ENCODE data around the gene S100A10. TPM values are rescaled to one million over a fixed set of nuclear protein-coding genes. Genes with fewer than 3 reads are reported as not detected.

Gene S100A10
- total RNA-seq, 4 donors from 2014 or later: 82.5 to 214 (median 105) TPM

DNA sequence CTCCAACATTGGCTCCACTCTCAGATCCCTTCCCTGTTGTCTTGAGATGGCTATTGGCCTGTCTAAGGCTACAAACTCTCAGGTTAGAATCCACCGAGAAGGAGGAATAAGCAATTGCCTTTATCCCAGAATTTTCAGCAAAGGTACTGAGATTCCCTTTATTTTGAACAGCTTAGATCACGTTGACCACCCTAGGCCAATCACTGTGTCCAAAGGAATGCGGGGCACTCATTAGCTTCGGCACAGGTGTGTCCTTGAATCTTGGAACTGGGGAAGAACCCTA is 36.2 kb upstream of the S100A10 start:
- H3K27me3 ChIP-seq: no peaks in the 10 kb centered on the region
- no peak for TF ChIP-seq EP300 (IDR thresholded peaks at IDR 0.05)
- no peak for TF ChIP-seq POLR2AphosphoS5 (IDR thresholded peaks at IDR 0.05)
- no peak for TF ChIP-seq POLR2A (IDR thresholded peaks at IDR 0.05; ENCODE audit: low read depth)
- TF ChIP-seq, protein P1, sequence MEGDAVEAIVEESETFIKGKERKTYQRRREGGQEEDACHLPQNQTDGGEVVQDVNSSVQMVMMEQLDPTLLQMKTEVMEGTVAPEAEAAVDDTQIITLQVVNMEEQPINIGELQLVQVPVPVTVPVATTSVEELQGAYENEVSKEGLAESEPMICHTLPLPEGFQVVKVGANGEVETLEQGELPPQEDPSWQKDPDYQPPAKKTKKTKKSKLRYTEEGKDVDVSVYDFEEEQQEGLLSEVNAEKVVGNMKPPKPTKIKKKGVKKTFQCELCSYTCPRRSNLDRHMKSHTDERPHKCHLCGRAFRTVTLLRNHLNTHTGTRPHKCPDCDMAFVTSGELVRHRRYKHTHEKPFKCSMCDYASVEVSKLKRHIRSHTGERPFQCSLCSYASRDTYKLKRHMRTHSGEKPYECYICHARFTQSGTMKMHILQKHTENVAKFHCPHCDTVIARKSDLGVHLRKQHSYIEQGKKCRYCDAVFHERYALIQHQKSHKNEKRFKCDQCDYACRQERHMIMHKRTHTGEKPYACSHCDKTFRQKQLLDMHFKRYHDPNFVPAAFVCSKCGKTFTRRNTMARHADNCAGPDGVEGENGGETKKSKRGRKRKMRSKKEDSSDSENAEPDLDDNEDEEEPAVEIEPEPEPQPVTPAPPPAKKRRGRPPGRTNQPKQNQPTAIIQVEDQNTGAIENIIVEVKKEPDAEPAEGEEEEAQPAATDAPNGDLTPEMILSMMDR (IDR thresholded peaks at IDR 0.05): no peak
- WGBS: 94% methylated on average over 4 of the region's 4 CpGs
- intact Hi-C loops (cut with DNase I): no loop called here
- no peaks in the 10 kb centered on the region for H3K9me3 ChIP-seq
- no peak overlapping the region for H3K27ac ChIP-seq (replicated peaks in 1 of 4)
- H3K4me3 ChIP-seq: no peak overlapping the region
- peaks cover 7 to 18% (median 13%) of the 10 kb centered on the region in 4 donors for H3K4me1 ChIP-seq
- no peak for DNase-seq (ENCODE audit: extremely low spot score)
- peaks cover 17 to 40% (median 28%) of the 10 kb centered on the region in 4 donors for H3K36me3 ChIP-seq

DNA sequence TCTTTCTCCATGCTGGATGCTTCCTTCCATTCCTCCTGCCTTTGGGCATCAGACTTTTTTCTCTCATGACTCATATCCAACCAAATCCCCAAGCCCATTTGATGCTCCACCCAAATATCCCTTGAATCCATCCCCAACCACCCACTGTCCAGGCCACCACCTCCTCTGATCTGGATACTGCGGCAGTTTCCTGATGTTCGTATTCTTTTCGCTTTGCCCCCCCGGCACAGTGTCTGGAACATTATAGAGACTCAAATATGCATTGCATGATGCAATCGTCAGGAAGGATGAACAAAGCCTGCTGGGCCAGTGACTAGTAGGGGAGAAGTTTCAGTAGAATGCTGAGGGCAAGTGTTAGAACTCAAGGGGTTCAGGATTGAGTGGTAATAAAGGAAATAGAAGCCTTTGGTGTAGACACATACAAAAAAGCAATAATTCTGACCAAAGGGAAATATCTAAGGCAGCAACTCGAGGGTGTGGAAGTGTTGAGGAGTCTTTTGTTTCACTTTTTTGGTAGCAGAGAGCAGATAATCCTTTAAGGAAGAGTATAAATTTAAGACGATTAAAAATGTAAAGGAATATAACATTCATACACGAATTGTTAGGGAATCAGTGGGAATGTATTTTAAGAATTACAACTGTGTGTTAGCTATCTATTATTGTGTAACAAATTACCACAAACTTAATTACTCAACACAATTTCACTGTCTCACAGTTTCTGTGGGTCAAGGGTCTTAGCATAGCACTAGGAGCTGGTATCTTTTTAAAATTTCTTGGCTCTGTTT is 35.7 kb upstream of the S100A10 start:
- no peak overlapping the region for H3K4me3 ChIP-seq
- H3K27me3 ChIP-seq: no peaks in the 10 kb centered on the region
- intact Hi-C loops (cut with DNase I): no loop called here
- WGBS: 86% methylated on average over 8 of the region's 8 CpGs
- H3K9me3 ChIP-seq: no peaks in the 10 kb centered on the region
- no peak overlapping the region for H3K27ac ChIP-seq (replicated peaks in 1 of 4)
- peaks cover 6 to 13% (median 8%) of the 10 kb centered on the region in 4 donors for H3K4me1 ChIP-seq
- no peak for DNase-seq (ENCODE audit: extremely low spot score)
- no peak for TF ChIP-seq POLR2AphosphoS5 (IDR thresholded peaks at IDR 0.05)
- TF ChIP-seq EP300 (IDR thresholded peaks at IDR 0.05): no peak
- TF ChIP-seq, protein P1 (IDR thresholded peaks at IDR 0.05): no peak
- no peak for TF ChIP-seq POLR2A (IDR thresholded peaks at IDR 0.05; ENCODE audit: low read depth)
- H3K36me3 ChIP-seq: peaks cover 17 to 40% (median 28%) of the 10 kb centered on the region in 4 donors

DNA sequence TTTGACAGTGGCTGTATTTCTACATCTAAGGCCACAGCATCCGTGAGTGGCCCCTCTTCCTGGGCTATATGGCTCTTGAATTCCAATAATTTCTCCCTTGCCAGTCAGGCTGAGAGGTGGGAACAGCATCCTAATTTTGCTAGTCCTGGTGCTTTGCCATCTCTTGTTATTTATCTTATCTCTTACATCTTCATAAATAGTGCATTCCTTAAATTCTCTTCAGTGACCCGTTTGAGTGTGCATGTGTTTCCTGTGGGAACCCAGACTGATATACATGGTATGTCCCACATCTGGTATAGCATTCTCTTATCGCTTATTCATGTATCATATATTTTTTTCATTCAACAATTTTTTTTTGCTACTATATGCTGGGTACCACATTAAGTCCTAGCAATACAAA is 33.2 kb upstream of the S100A10 start:
- intact Hi-C loops (cut with DNase I): no loop called here
- WGBS: 55% methylated on average over 3 of the region's 3 CpGs

DNA sequence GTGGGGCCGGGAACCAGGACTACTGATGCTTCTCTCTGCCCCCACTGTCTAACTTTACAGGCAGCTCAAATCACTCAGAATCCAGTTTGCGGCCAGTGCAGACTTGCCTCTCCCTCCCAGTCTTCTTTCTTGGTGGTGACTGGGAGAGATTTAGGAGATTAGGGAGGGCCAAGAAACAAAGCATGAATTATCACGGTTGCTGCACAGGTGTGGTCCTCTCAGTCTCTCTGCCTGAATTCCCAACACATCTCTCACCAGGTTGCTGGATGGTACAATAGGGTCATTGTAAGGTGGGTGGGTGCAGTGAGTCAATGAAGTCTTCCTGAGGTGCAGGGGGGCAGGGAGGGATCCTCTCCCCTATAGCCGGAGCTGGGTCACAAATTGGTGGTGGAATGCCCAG is 30.6 kb upstream of the S100A10 start:
- Histone ChIP-seq H3K9me3 (no peaks in the 10 kb centered on the region), H3K27me3 (no peaks in the 10 kb centered on the region), H3K36me3 (no peaks in the 10 kb centered on the region), H3K27ac (replicated peaks in 1 of 4) (no peak overlapping the region), H3K4me3 (no peak overlapping the region), H3K4me1 (no peaks in the 10 kb centered on the region)
- WGBS: 91% methylated on average over 4 of the region's 4 CpGs
- TF ChIP-seq POLR2A (IDR thresholded peaks at IDR 0.05; ENCODE audit: low read depth) (no peak), EP300 (IDR thresholded peaks at IDR 0.05) (no peak), POLR2AphosphoS5 (IDR thresholded peaks at IDR 0.05) (no peak)
- TF ChIP-seq, protein P1 (IDR thresholded peaks at IDR 0.05): no peak
- intact Hi-C loops (cut with DNase I): no loop called here
- no peak for DNase-seq (ENCODE audit: extremely low spot score)

More for the DNA sequence above, 33.2 kb upstream of the S100A10 start:
- TF ChIP-seq, protein P1 (IDR thresholded peaks at IDR 0.05): no peak
- TF ChIP-seq POLR2A (IDR thresholded peaks at IDR 0.05; ENCODE audit: low read depth): no peak
- no peak for TF ChIP-seq EP300 (IDR thresholded peaks at IDR 0.05)
- TF ChIP-seq POLR2AphosphoS5 (IDR thresholded peaks at IDR 0.05): no peak
- Histone ChIP-seq H3K9me3 (no peaks in the 10 kb centered on the region), H3K4me1 (no peaks in the 10 kb centered on the region), H3K4me3 (no peak overlapping the region), H3K27ac (replicated peaks in 1 of 4) (no peak overlapping the region), H3K27me3 (no peaks in the 10 kb centered on the region), H3K36me3 (peaks cover 9 to 18% (median 11%) of the 10 kb centered on the region in 4 donors)
- no peak for DNase-seq (ENCODE audit: extremely low spot score)

DNA sequence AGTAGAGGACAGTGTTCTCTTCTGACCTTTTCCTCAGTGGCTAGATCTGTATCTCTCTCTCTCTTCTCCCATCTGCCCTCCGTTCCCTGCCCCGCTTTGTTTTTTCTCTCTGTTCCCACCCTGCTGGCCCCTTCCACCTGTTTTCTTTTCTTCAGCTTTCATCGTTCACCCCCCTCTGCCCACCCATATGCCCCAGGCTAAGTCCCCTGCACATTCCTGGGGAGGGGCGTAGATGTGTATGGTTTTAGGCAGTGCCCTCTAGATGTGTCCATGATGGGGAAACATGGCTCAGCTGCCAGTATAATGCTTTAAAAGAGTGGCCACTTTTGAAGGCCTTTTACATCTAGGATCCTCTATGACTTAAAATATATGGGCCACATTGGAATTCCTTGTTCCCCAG is 29.6 kb upstream of the S100A10 start:
- DNase-seq (ENCODE audit: extremely low spot score): no peak
- no peaks in the 10 kb centered on the region for H3K27me3 ChIP-seq
- TF ChIP-seq POLR2A (IDR thresholded peaks at IDR 0.05; ENCODE audit: low read depth) (no peak), POLR2AphosphoS5 (IDR thresholded peaks at IDR 0.05) (no peak), EP300 (IDR thresholded peaks at IDR 0.05) (no peak)
- TF ChIP-seq, protein P1 (IDR thresholded peaks at IDR 0.05): no peak
- H3K4me1 ChIP-seq: no peaks in the 10 kb centered on the region
- WGBS: 92% methylated on average over 4 of the region's 4 CpGs
- no peaks in the 10 kb centered on the region for H3K36me3 ChIP-seq
- H3K27ac ChIP-seq (replicated peaks in 1 of 4): no peak overlapping the region
- no peaks in the 10 kb centered on the region for H3K9me3 ChIP-seq
- intact Hi-C loops (cut with DNase I): no loop called here
- H3K4me3 ChIP-seq: no peak overlapping the region
